Heart right ventricle (tissue), 16 donors: ENCODE results near the gene PGM5. TPM values are rescaled to one million over a fixed set of nuclear protein-coding genes. Genes with fewer than 3 reads are reported as not detected.

Experiments used
- ATAC-seq, 8 donors: fragments of 200-7000 bp; cut with Tn5 transposase; one replicate each; pipeline ENCODE4 v1.9.1; 2020; ENCODE audit warnings: mild to moderate bottlenecking in 8 of 8, moderate library complexity in 8 of 8, moderate number of reproducible peaks in 1 of 8
- DNase-seq, 2 donors: peaks; one replicate each; pipeline ENCODE4 v3.0.0-alpha.2; 2020
- H3K27ac ChIP-seq, 10 donors: fragments of 200-600 bp; sonication (generic) in 2 of 10; one replicate each; pipeline versions ENCODE4 v1.5.0 to v1.8.0; 2020 to 2022; ENCODE audit warnings: mild to moderate bottlenecking in 3 of 10
- H3K27me3 ChIP-seq, 7 donors: fragments of 200-600 bp; one replicate each; pipeline ENCODE4 v1.8.0; 2021 to 2022; ENCODE audit warnings: mild to moderate bottlenecking in 2 of 7
- H3K36me3 ChIP-seq, 9 donors: fragments of 200-600 bp; sonication (generic) in 1 of 9; one replicate each; pipeline versions ENCODE4 v1.5.0 to v1.8.0; 2020 to 2022; ENCODE audit warnings: mild to moderate bottlenecking in 2 of 9
- H3K4me1 ChIP-seq, 9 donors: fragments of 200-600 bp; sonication (generic) in 1 of 9; one replicate each; pipeline versions ENCODE4 v1.5.0 to v1.8.0; 2020 to 2022; ENCODE audit warnings: mild to moderate bottlenecking in 4 of 9
- H3K4me3 ChIP-seq, 10 donors: fragments of 200-600 bp; sonication (generic) in 2 of 10; one replicate each; pipeline versions ENCODE4 v1.5.0 to v1.8.0; 2020 to 2022; ENCODE audit warnings: mild to moderate bottlenecking in 7 of 10, moderate library complexity in 2 of 10
- H3K9me3 ChIP-seq, 11 donors: fragments of 200-600 bp in 10 of 11; sonication (generic) in 2 of 11; one replicate each; pipeline versions ENCODE4 v1.5.0 to v1.8.0; 2013 to 2022; ENCODE audit warnings: mild to moderate bottlenecking in 2 of 11, control low read depth in 1 of 11, moderate library complexity in 1 of 11
- WGBS, 2 donors: extraction: QIAGEN DNeasy Blood & Tissue Kit; methylation state at CpG; one replicate each; pipeline ENCODE4 v1.1.7; 2013; ENCODE audit warnings: inconsistent platforms in 1 of 2; 5-methylcytosine and 5-hydroxymethylcytosine counted together
- intact Hi-C, 10 donors: fragments of 100-400 bp; cut with DNase I; formaldehyde crosslinking; loops; one replicate each; pipeline versions ENCODE4 v1.11.1 to v1.14.2; 2022
- polyA plus RNA-seq, 2 donors: library from polyadenylated mRNA; stranded (reverse); fragments of 200-250 nt; gene quantifications; one replicate each; pipeline ENCODE4 v1.2.3, GENCODE V29; 2013
- total RNA-seq, 10 donors: library from RNA; stranded (reverse); fragmentation: NEBNext Ultra II Directional in 3 of 10; extraction: Animal tissue kit (Norgen Biotek cat#: 25700) in 3 of 10; gene quantifications; one replicate each; pipeline versions ENCODE4 v1.2.1 to v1.2.4, GENCODE V29; 2021 to 2023
- TF ChIP-seq, protein P1 (sequence below), 9 donors: fragments of 200-600 bp; sonication (generic) in 2 of 9; IDR thresholded peaks; one replicate each; pipeline versions ENCODE4 v1.5.0 to v1.8.0; 2021 to 2022; ENCODE audit warnings: antibody characterized with exemption in 9 of 9, mild to moderate bottlenecking in 5 of 9, moderate library complexity in 1 of 9
- donor health status: Arrhythmogenic right ventricular cardiomyopathy.
- donor health status: ischemic (EF 13 %, LVEDD 7.1; RV severe dilation, severe dysfunction).
- donor health status: healthy with polysubstance abuse.
- donor health status: DM: no; HTN: yes; CAD: no.
- donor health status: DM: no; HTN: no; CAD: no.
- donor health status: ischemic (EF 25% LVEDD 6.9; RV normal size, moderate dysfunction).
- donor health status: ischemic (EF 25% LVEDD 5.7; RV mildly dilated, moderate dysfunction).
- donor health status: healthy.
- donor health status: DM: yes; HTN: yes; CAD: no.
- donor health status: Ischemic cardiomyopathy.
- donor health status: ischemic (EF 35%, LVEDD 5.7; RV mildly dilated, moderate dysfunction).
- donor health status: nonischemic (EF 11% LVEDD 7.7; RV severe dilation, severe dysfunction).
- donor health status: DM: yes; HTN: yes; CAD: no.
- donor health status: PGD.
- donor health status: ischemic (EF 29% LVEDD 5.4; RV normal size, mild dysfunction).
- donor health status: nonischemic (EF 23%, LVEDD 6.1; RV moderate dilation, normal function).

PGM5 gene
- total and polyA plus RNA-seq, 12 donors: 26.8 to 245 (median 175) TPM

DNA sequence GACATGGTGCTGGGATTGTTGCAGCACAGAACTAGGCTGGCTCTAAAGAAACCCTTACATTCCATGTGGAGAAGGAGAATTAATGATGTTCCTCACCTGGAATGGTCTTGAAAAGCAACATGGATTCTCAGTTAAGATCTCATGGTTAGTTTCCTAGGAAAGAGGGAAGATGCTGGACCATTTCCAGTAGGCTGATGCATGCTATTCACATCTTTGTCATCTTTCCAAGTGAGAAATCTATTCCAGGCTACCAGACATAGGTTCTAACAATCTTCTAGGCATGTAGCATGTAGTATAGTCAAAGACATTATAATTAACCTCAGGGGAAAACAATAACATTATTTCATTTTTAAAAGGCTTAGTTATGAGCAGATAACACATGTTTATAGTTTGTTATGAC, 139.9 kb downstream of the PGM5 start:
- H3K9me3 ChIP-seq: no peaks in the 10 kb centered on the region
- H3K36me3 ChIP-seq: peaks cover 0 to 56% (median 6%) of the 10 kb centered on the region in 9 donors
- ATAC-seq: no peak
- intact Hi-C loops: loop anchor here in 3 of 10 donors (5.0 to 10.0 kb wide), 3 partner anchors 34 to 142 kb away; partner anchors contain the start of gene PGM5 (in 1 of the 3)
- no peaks in the 10 kb centered on the region for H3K27me3 ChIP-seq
- no peak overlapping the region for H3K4me3 ChIP-seq
- H3K27ac ChIP-seq: peak overlapping the region in 1 of 10 donors; percentile 60
- DNase-seq: no peak
- H3K4me1 ChIP-seq: peaks cover 6 to 89% (median 54%) of the 10 kb centered on the region in 9 donors
- TF ChIP-seq, protein P1, sequence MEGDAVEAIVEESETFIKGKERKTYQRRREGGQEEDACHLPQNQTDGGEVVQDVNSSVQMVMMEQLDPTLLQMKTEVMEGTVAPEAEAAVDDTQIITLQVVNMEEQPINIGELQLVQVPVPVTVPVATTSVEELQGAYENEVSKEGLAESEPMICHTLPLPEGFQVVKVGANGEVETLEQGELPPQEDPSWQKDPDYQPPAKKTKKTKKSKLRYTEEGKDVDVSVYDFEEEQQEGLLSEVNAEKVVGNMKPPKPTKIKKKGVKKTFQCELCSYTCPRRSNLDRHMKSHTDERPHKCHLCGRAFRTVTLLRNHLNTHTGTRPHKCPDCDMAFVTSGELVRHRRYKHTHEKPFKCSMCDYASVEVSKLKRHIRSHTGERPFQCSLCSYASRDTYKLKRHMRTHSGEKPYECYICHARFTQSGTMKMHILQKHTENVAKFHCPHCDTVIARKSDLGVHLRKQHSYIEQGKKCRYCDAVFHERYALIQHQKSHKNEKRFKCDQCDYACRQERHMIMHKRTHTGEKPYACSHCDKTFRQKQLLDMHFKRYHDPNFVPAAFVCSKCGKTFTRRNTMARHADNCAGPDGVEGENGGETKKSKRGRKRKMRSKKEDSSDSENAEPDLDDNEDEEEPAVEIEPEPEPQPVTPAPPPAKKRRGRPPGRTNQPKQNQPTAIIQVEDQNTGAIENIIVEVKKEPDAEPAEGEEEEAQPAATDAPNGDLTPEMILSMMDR (IDR thresholded peaks at IDR 0.05): no peak

DNA sequence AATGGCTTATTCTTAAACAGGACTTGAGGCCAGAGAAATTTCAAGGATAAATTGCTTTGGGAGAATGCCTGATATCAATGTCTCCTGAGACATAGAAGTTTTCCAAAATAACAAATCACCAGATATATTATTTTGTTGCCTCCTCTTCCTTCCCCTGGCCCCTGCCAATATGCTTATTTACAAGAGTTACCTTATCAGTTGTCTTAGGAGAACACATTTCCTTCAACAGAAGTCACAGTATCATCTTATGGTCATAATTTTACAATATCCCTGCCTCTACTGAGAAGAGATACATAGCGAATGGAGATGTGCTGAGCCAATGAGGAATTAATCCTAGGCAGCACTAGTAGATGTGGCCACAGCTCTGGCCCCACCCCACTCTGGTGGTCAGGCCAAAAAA, 141.2 kb downstream of the PGM5 start:
- 69 to 80% methylated on average over 1 of the region's 1 CpG for WGBS, 2 donors
- ATAC-seq (no peak), DNase-seq (no peak)
- Histone ChIP-seq H3K4me3 (no peak overlapping the region), H3K27ac (peak overlapping the region in 3 of 10 donors; percentile 6 to 89 (median 16)), H3K27me3 (no peaks in the 10 kb centered on the region), H3K4me1 (peaks cover 6 to 95% (median 66%) of the 10 kb centered on the region in 9 donors), H3K36me3 (peaks cover 0 to 53% (median 6%) of the 10 kb centered on the region in 9 donors), H3K9me3 (no peaks in the 10 kb centered on the region)
- TF ChIP-seq, protein P1 (IDR thresholded peaks at IDR 0.05): no peak
- intact Hi-C loops: loop anchor here in 3 of 10 donors (5.0 to 10.0 kb wide), 3 partner anchors 35 to 143 kb away; partner anchors contain the start of gene PGM5 (in 1 of the 3)

DNA sequence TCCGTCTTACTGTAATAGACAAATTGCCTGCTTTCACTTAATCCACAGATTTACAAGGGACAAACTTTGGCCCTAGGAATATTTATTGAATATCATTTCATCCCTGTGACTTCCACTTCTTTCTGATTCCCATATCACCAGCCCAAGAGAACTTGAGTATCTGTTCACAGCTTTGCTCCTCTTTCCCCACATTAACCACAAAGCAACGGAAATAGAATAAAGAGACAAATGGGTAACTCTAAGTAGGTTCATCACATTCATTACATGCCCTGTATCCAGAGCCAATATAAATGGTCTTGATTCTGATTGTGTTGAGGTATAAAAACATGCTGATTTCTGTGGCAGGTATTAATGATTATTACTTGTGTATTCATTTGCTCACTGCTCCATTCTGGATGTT, 142.4 kb downstream of the PGM5 start:
- DNase-seq: no peak
- Histone ChIP-seq H3K4me1 (peaks cover 6 to 87% (median 62%) of the 10 kb centered on the region in 9 donors), H3K27me3 (no peaks in the 10 kb centered on the region), H3K4me3 (no peak overlapping the region), H3K36me3 (peaks cover 0 to 57% (median 6%) of the 10 kb centered on the region in 9 donors), H3K9me3 (no peaks in the 10 kb centered on the region), H3K27ac (peak overlapping the region in 5 of 10 donors; percentile 5 to 89 (median 61))
- ATAC-seq: no peak
- TF ChIP-seq, protein P1 (IDR thresholded peaks at IDR 0.05): no peak
- intact Hi-C loops: loop anchor here in 3 of 10 donors (5.0 to 10.0 kb wide), 3 partner anchors 37 to 144 kb away; partner anchors contain the start of gene PGM5 (in 1 of the 3)
- 86 to 96% methylated on average over 2 of the region's 2 CpGs for WGBS, 2 donors

DNA sequence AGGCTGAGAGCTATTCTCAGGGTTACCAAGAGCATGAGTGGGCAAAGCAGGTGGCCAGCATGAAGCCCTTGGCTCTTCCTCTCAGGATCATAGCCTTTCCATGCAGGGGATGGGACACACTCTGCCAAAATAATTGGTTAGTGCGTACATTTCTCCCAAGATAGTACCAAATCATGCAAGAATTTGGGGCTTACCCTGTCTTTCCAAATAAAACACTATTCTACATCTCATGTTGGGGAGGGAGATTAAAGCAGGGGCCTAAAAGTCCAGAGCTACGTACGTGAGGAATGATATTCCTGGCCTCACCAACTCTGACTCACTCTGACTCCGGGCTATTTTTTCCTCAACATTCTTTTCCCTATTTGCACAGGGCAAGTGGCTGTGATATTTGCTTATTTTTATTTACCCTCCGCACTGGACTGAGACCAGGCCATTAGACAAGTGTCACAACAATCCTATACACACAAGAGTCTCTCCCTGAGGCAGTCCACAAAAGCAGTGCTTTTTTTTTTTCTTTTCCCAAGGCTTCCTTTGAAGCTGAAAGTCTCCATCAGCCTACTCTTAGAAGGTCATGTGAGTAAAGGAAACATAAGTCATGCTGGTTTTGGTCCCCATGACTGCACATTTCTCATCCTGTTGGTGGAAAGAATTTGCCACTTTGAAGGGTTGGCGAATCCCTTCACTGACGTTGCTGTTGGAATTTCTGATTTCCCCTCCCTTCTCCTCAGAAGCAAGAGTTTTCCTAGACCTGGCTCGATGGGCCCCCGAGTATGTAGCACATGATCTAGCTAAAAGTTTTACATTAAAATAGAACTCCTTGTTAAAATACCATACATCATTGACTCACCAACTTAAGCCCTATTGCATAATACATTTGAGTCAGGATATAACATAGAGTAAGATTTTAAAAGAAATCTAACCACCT, 144.3 kb downstream of the PGM5 start:
- Histone ChIP-seq H3K27ac (peak overlapping the region; percentile 50 to 89 (median 78)), H3K27me3 (no peaks in the 10 kb centered on the region), H3K4me1 (peaks cover 7 to 86% (median 59%) of the 10 kb centered on the region in 9 donors), H3K36me3 (peaks cover 0 to 68% (median 6%) of the 10 kb centered on the region in 9 donors), H3K4me3 (no peak overlapping the region), H3K9me3 (no peaks in the 10 kb centered on the region)
- ATAC-seq (peak; percentile 75 to 90 (median 82)), DNase-seq (no peak)
- 52 to 58% methylated on average over 9 of the region's 9 CpGs for WGBS, 2 donors
- TF ChIP-seq, protein P1 (IDR thresholded peaks at IDR 0.05): no peak
- intact Hi-C loops: loop anchor here in 4 of 10 donors (5.0 to 10.0 kb wide), 3 partner anchors 38 to 146 kb away; partner anchors contain the start of gene PGM5 (in 3 of the 4)
